Cardiac muscle cell (in vitro differentiated cells and primary cell): Measurements from ENCODE around the gene KREMEN1. TPM values are rescaled to one million over a fixed set of nuclear protein-coding genes. Genes with fewer than 3 reads are reported as not detected.
A peak's percentile ranks its signal among the peaks of the same experiment; 100 is the strongest.
"Not testable (repeated sequence)": the region's sequence is repeated elsewhere in the genome, so short reads cannot be mapped to it uniquely, and the experiment has no call there.

Experiments
- DNase-seq, 2 donors: peaks; one replicate each; pipeline versions ENCODE4 v3.0.0 to v3.0.0-alpha.2; 2010 to 2017; ENCODE audit warnings: low read depth in 1 of 2, low spot score in 1 of 2
- H3K27ac ChIP-seq: fragments of 200-600 bp; sonication (generic); 2 replicates; pipeline ENCODE4 v1.5.1; 2016
- H3K27me3 ChIP-seq: fragments of 200-600 bp; sonication (generic); 2 replicates; pipeline ENCODE4 v1.6.0; 2016; ENCODE audit warnings: control low read depth
- H3K36me3 ChIP-seq: fragments of 200-600 bp; sonication (generic); 2 replicates; pipeline ENCODE4 v1.5.1; 2016; ENCODE audit warnings: control low read depth
- H3K4me1 ChIP-seq: fragments of 200-600 bp; sonication (generic); 2 replicates; pipeline ENCODE4 v1.8.1; 2017; ENCODE audit warnings: low read depth, mild to moderate bottlenecking, mixed run types
- H3K4me3 ChIP-seq: fragments of 200-600 bp; sonication (generic); 2 replicates; pipeline ENCODE4 v1.5.1; 2016; ENCODE audit warnings: mild to moderate bottlenecking
- H3K9me3 ChIP-seq: fragments of 200-600 bp; sonication (generic); 2 replicates; pipeline ENCODE4 v1.5.1; 2017; ENCODE audit warnings: low read depth, mild to moderate bottlenecking, control low read depth
- CTCF ChIP-seq: IDR thresholded peaks from 2 replicates; pipeline ENCODE4 v1.5.1; 2012; ENCODE audit warnings: low read depth, mild to moderate bottlenecking, low read length
- polyA plus RNA-seq: library from polyadenylated mRNA; unstranded; fragments of >200 nt; fragmentation: Nextera tagmentation; extraction: Ambion mirVana; gene quantifications from 2 replicates; pipeline ENCODE4 v1.2.1, GENCODE V29; 2016
- total RNA-seq: library from RNA; depleted of rRNA; stranded (reverse); fragments of >200 nt; gene quantifications from 2 replicates; pipeline ENCODE4 v1.2.3, GENCODE V29; 2016

The KREMEN1 gene
- total and polyA plus RNA-seq, 2 experiments from 2014 or later: 18.0 to 20.3 TPM

- no peak for TF ChIP-seq CTCF
Measured at GRCh38 chr22:29037340-29037932, 35.4 kb upstream of the KREMEN1 start.

GRCh38 chr22:29039148-29039547 lies 33.7 kb upstream of the KREMEN1 start:
- DNase-seq: no peak
- Histone ChIP-seq H3K4me3 (no peak overlapping the region), H3K4me1 (no peaks in the 10 kb centered on the region), H3K27me3 (no peaks in the 10 kb centered on the region), H3K9me3 (no peaks in the 10 kb centered on the region), H3K36me3 (peaks cover 10% of the 10 kb centered on the region), H3K27ac (peak overlapping the region; percentile 19)
- no peak for TF ChIP-seq CTCF

More at GRCh38 chr22:29037340-29037932, 35.4 kb upstream of the KREMEN1 start:
- Histone ChIP-seq H3K4me3 (no peak overlapping the region), H3K4me1 (peaks cover 8% of the 10 kb centered on the region), H3K36me3 (no peaks in the 10 kb centered on the region), H3K9me3 (no peaks in the 10 kb centered on the region), H3K27me3 (no peaks in the 10 kb centered on the region), H3K27ac (no peak overlapping the region)
- DNase-seq: no peak

GRCh38 chr22:29039684-29040083 lies 33.2 kb upstream of the KREMEN1 start:
- peaks cover 13% of the 10 kb centered on the region for H3K36me3 ChIP-seq
- DNase-seq, H3K4me1 ChIP-seq, H3K27me3 ChIP-seq, H3K4me3 ChIP-seq, H3K9me3 ChIP-seq, H3K27ac ChIP-seq: not testable (repeated sequence)

- H3K36me3 ChIP-seq: peaks cover 17% of the 10 kb centered on the region
- H3K27me3 ChIP-seq: no peaks in the 10 kb centered on the region
- peak; percentile 75 to 95 for DNase-seq
- no peak overlapping the region for H3K4me3 ChIP-seq
- TF ChIP-seq CTCF: peak; percentile 97
- H3K4me1 ChIP-seq: no peaks in the 10 kb centered on the region
- H3K9me3 ChIP-seq: no peaks in the 10 kb centered on the region
- H3K27ac ChIP-seq: no peak overlapping the region
Measured at GRCh38 chr22:29040385-29041275, 32.2 kb upstream of the KREMEN1 start.

GRCh38 chr22:29041408-29041807 lies 31.4 kb upstream of the KREMEN1 start:
- Histone ChIP-seq H3K4me3 (no peak overlapping the region), H3K36me3 (peaks cover 23% of the 10 kb centered on the region), H3K4me1 (no peaks in the 10 kb centered on the region), H3K27ac (no peak overlapping the region), H3K27me3 (no peaks in the 10 kb centered on the region), H3K9me3 (no peaks in the 10 kb centered on the region)
- TF ChIP-seq CTCF: no peak
- DNase-seq: peak in 1 of 2 donors; percentile 83
